Neural cell (in vitro differentiated cells): ENCODE data around the gene TCF25. TPM values are rescaled to one million over a fixed set of nuclear protein-coding genes. Genes with fewer than 3 reads are reported as not detected.

Experiments
- H2AFZ ChIP-seq: fragments of 200-600, 300-800 bp; sonication (generic), shearing (Covaris generic); 2 replicates; pipeline ENCODE4 v1.6.0; 2014; ENCODE audit warnings: low read depth, mild to moderate bottlenecking, antibody characterized with exemption, low read length, moderate library complexity
- H3F3A ChIP-seq: fragments of 200-600 bp; shearing (Covaris generic); 2 replicates; pipeline ENCODE4 v1.6.1; 2016; ENCODE audit warnings: mild to moderate bottlenecking, moderate library complexity, mixed read lengths, antibody characterized with exemption, low read length; ENCODE audit not compliant: insufficient read depth, poor library complexity, severe bottlenecking
- H3K27ac ChIP-seq: fragments of 200-600, 300-800 bp; sonication (generic), shearing (Covaris generic); 2 replicates; pipeline ENCODE4 v1.5.1; 2014; ENCODE audit warnings: mild to moderate bottlenecking, low read length, moderate library complexity
- H3K27me3 ChIP-seq: fragments of 300-800, 200-600 bp; sonication (generic), shearing (Covaris generic); 2 replicates; pipeline ENCODE4 v1.6.0; 2014; ENCODE audit warnings: mild to moderate bottlenecking, low read depth, low read length, moderate library complexity; ENCODE audit not compliant: insufficient read depth
- H3K36me3 ChIP-seq: fragments of 300-800, 200-600 bp; sonication (generic), shearing (Covaris generic); 2 replicates; pipeline ENCODE4 v1.5.1; 2014; ENCODE audit warnings: mild to moderate bottlenecking, antibody characterized with exemption, low read length, moderate library complexity; ENCODE audit not compliant: insufficient read depth
- H3K4me2 ChIP-seq: fragments of 300-800, 200-600 bp; sonication (generic), shearing (Covaris generic); 2 replicates; pipeline ENCODE4 v1.6.0; 2014; ENCODE audit warnings: mild to moderate bottlenecking, low read length
- H3K4me3 ChIP-seq: fragments of 300-800, 200-600 bp; sonication (generic), shearing (Covaris generic); 2 replicates; pipeline ENCODE4 v1.5.1; 2014; ENCODE audit warnings: mild to moderate bottlenecking, low read length, moderate library complexity
- H3K79me2 ChIP-seq: fragments of 200-600 bp; shearing (Covaris generic); replicated peaks from 2 replicates; pipeline ENCODE4 v1.6.0; 2014; ENCODE audit warnings: mild to moderate bottlenecking, low read length, moderate library complexity; ENCODE audit not compliant: insufficient read depth
- H3K9ac ChIP-seq: fragments of 300-800, 200-600 bp; sonication (generic), shearing (Covaris generic); 2 replicates; pipeline ENCODE4 v1.6.1; 2016; ENCODE audit warnings: mild to moderate bottlenecking, low read length, mixed read lengths
- H3K9me2 ChIP-seq: fragments of 200-600 bp; shearing (Covaris generic); 2 replicates; pipeline ENCODE4 v1.6.1; 2016; ENCODE audit warnings: mild to moderate bottlenecking, low read length, mixed read lengths; ENCODE audit not compliant: insufficient read depth
- H3K9me3 ChIP-seq: fragments of 200-600, 300-800 bp; sonication (generic), shearing (Covaris generic); 2 replicates; pipeline ENCODE4 v1.6.1; 2016; ENCODE audit warnings: mild to moderate bottlenecking, mixed run types, low read length, moderate library complexity, mixed read lengths
- H4K20me1 ChIP-seq: fragments of 200-600 bp; shearing (Covaris generic); 2 replicates; pipeline ENCODE4 v1.6.1; 2016; ENCODE audit warnings: mild to moderate bottlenecking, mixed run types; ENCODE audit not compliant: insufficient read depth
- CTCF ChIP-seq: fragments of 450-650 bp; IDR thresholded peaks from 2 replicates; pipeline ENCODE4 v1.5.1; 2014; ENCODE audit warnings: antibody characterized with exemption, mild to moderate bottlenecking, moderate library complexity; ENCODE audit not compliant: poor library complexity, severe bottlenecking
- EP300 ChIP-seq: fragments of 450-650 bp; conservative IDR thresholded peaks from 2 replicates; pipeline ENCODE4 v1.6.1; 2014; ENCODE audit warnings: antibody characterized with exemption, mild to moderate bottlenecking, moderate library complexity; ENCODE audit not compliant: poor library complexity, severe bottlenecking
- EZH2 ChIP-seq: fragments of 200-600, 300-800 bp; shearing (Covaris generic), sonication (generic); IDR thresholded peaks from 2 replicates; pipeline ENCODE4 v1.6.1; 2014; ENCODE audit warnings: antibody characterized with exemption, low read length, borderline replicate concordance, mild to moderate bottlenecking; ENCODE audit not compliant: insufficient read depth, poor library complexity, severe bottlenecking
- MXI1 ChIP-seq: fragments of 450-650 bp; conservative IDR thresholded peaks from 2 replicates; pipeline ENCODE4 v1.6.1; 2014; ENCODE audit warnings: antibody characterized with exemption, mild to moderate bottlenecking; ENCODE audit not compliant: poor library complexity, severe bottlenecking
- POLR2AphosphoS5 ChIP-seq: IDR thresholded peaks from 2 replicates; pipeline ENCODE4 v1.6.1; 2012
- RAD21 ChIP-seq: fragments of 450-650 bp; conservative IDR thresholded peaks from 2 replicates; pipeline ENCODE4 v1.6.1; 2014; ENCODE audit warnings: antibody characterized with exemption, mild to moderate bottlenecking, moderate library complexity
- REST ChIP-seq: IDR thresholded peaks from 2 replicates; pipeline ENCODE4 v1.6.1; 2012; ENCODE audit warnings: borderline replicate concordance
- SMC3 ChIP-seq: fragments of 450-650 bp; conservative IDR thresholded peaks from 2 replicates; pipeline ENCODE4 v1.6.1; 2014; ENCODE audit warnings: antibody characterized with exemption, mild to moderate bottlenecking, moderate library complexity; ENCODE audit not compliant: poor library complexity
- TAF1 ChIP-seq: IDR thresholded peaks from 2 replicates; pipeline ENCODE4 v1.6.1; 2012; ENCODE audit warnings: low read depth
- polyA plus RNA-seq: library from polyadenylated mRNA; depleted of rRNA; stranded (reverse); fragments of >200 nt; gene quantifications from 2 replicates; pipeline ENCODE4 v1.2.3, GENCODE V29; 2014

TCF25 gene
- polyA plus RNA-seq, 1 donor from 2014 or later = 200 TPM

GRCh38 chr16:89895482-89896250, 22.3 kb downstream of the TCF25 start:
- no peaks in the 10 kb centered on the region for H3F3A ChIP-seq
- H3K79me2 ChIP-seq = no peaks in the 10 kb centered on the region
- no peak overlapping the region for H3K4me3 ChIP-seq
- no peaks in the 10 kb centered on the region for H3K9me3 ChIP-seq
- TF ChIP-seq CTCF = no peak
- no peak for TF ChIP-seq EP300
- TF ChIP-seq POLR2AphosphoS5 = no peak
- TF ChIP-seq SMC3 = no peak
- TF ChIP-seq MXI1 = no peak
- TF ChIP-seq EZH2 = no peak
- TF ChIP-seq TAF1 = no peak
- TF ChIP-seq RAD21 = no peak
- no peak for TF ChIP-seq REST
- H3K36me3 ChIP-seq = peaks cover 5% of the 10 kb centered on the region
- H3K27ac ChIP-seq = no peak overlapping the region
- no peaks in the 10 kb centered on the region for H4K20me1 ChIP-seq
- no peaks in the 10 kb centered on the region for H3K9me2 ChIP-seq
- H3K4me2 ChIP-seq = no peak overlapping the region
- H2AFZ ChIP-seq = no peak overlapping the region
- H3K27me3 ChIP-seq = no peaks in the 10 kb centered on the region
- H3K9ac ChIP-seq = no peak overlapping the region

- Histone ChIP-seq H3F3A (no peaks in the 10 kb centered on the region), H3K4me2 (no peak overlapping the region), H3K79me2 (no peaks in the 10 kb centered on the region), H3K27me3 (no peaks in the 10 kb centered on the region), H2AFZ (no peak overlapping the region), H3K27ac (no peak overlapping the region), H3K36me3 (no peaks in the 10 kb centered on the region), H4K20me1 (no peaks in the 10 kb centered on the region), H3K4me3 (no peak overlapping the region), H3K9me3 (no peaks in the 10 kb centered on the region), H3K9me2 (no peaks in the 10 kb centered on the region), H3K9ac (no peak overlapping the region)
- TF ChIP-seq RAD21 (no peak), REST (no peak), EZH2 (no peak), EP300 (no peak)
Measured at GRCh38 chr16:89897204-89897603, 23.8 kb downstream of the TCF25 start.
